ENCODE data around the gene PPL.

Gene PPL

DNA sequence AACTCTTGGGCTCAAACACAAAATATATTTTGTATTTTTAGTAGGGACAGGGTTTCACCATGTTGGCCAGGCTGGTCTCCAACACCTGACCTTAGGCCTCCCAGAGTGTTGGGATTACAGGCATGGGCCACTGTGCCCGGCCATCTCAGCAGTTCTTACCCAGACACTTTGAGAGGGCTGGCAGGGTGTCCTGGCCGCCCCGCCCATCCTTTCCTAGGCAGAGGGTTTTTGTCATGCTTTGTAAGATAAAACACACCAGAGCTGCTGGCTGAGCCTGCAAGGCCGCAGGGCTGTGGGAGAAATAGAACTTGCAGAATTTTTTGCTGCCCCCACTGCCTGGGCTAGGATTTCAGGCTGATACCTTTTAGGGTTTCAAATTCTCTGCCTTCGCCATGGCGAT, 8.7 kb downstream of the PPL start:
- no peak for DNase-seq
- H3K79me2 ChIP-seq (ENCODE audit: insufficient read depth, low read length) = no peaks in the 10 kb centered on the region
- no peak overlapping the region for H3K4me3 ChIP-seq (ENCODE audit: low read depth in 1 of 2, low read length in 2 of 2)
- H3K4me2 ChIP-seq (ENCODE audit: insufficient read depth, low read length) = no peak overlapping the region
- H4K20me1 ChIP-seq (ENCODE audit: insufficient read depth, low read length) = no peaks in the 10 kb centered on the region
- no peak overlapping the region for H2AFZ ChIP-seq (ENCODE audit: low read depth, low read length)
- H3K9ac ChIP-seq (ENCODE audit: low read depth, low read length) = no peak overlapping the region
- no peaks in the 10 kb centered on the region for H3K36me3 ChIP-seq (ENCODE audit: insufficient read depth, low read length)
- H3K27me3 ChIP-seq (ENCODE audit: insufficient read depth, low read length, poor library complexity) = peaks cover 2% of the 10 kb centered on the region
- ATAC-seq (ENCODE audit: insufficient read depth, low read depth) = no peak
- H3K9me3 ChIP-seq (ENCODE audit: insufficient read depth, low read length, severe bottlenecking) = peaks cover 11% of the 10 kb centered on the region
- no peak overlapping the region for H3K27ac ChIP-seq (ENCODE audit: low read length)
- no peaks in the 10 kb centered on the region for H3K4me1 ChIP-seq (ENCODE audit: insufficient read depth, low read length)
- TF ChIP-seq EZH2 (IDR thresholded peaks at IDR 0.05; ENCODE audit: borderline replicate concordance, low read depth, low read length, severe bottlenecking) (no peak), CTCF (IDR thresholded peaks at IDR 0.05; ENCODE audit: borderline replicate concordance, extremely low read depth, low read length, poor library complexity, severe bottlenecking) (no peak)

GRCh38 chr16:4927661-4928060, 9.3 kb downstream of the PPL start:
- Histone ChIP-seq H3K9ac (ENCODE audit: low read depth, low read length) (no peak overlapping the region), H3K27ac (ENCODE audit: low read length) (no peak overlapping the region), H3K9me3 (ENCODE audit: insufficient read depth, low read length, severe bottlenecking) (peaks cover 11% of the 10 kb centered on the region), H3K4me3 (ENCODE audit: low read depth in 1 of 2, low read length in 2 of 2) (no peak overlapping the region), H3K36me3 (ENCODE audit: insufficient read depth, low read length) (no peaks in the 10 kb centered on the region), H3K27me3 (ENCODE audit: insufficient read depth, low read length, poor library complexity) (peaks cover 2% of the 10 kb centered on the region), H3K4me1 (ENCODE audit: insufficient read depth, low read length) (no peaks in the 10 kb centered on the region), H2AFZ (ENCODE audit: low read depth, low read length) (no peak overlapping the region), H3K79me2 (ENCODE audit: insufficient read depth, low read length) (no peaks in the 10 kb centered on the region), H3K4me2 (ENCODE audit: insufficient read depth, low read length) (no peak overlapping the region), H4K20me1 (ENCODE audit: insufficient read depth, low read length) (no peaks in the 10 kb centered on the region)
- no peak for ATAC-seq (ENCODE audit: insufficient read depth, low read depth)
- TF ChIP-seq EZH2 (IDR thresholded peaks at IDR 0.05; ENCODE audit: borderline replicate concordance, low read depth, low read length, severe bottlenecking) = no peak
- no peak for TF ChIP-seq CTCF (IDR thresholded peaks at IDR 0.05; ENCODE audit: borderline replicate concordance, extremely low read depth, low read length, poor library complexity, severe bottlenecking)
- DNase-seq = no peak

- Histone ChIP-seq H3K36me3 (ENCODE audit: insufficient read depth, low read length) (no peaks in the 10 kb centered on the region), H3K4me1 (ENCODE audit: insufficient read depth, low read length) (no peaks in the 10 kb centered on the region), H3K4me3 (ENCODE audit: low read depth in 1 of 2, low read length in 2 of 2) (no peak overlapping the region), H3K79me2 (ENCODE audit: insufficient read depth, low read length) (no peaks in the 10 kb centered on the region), H3K27me3 (ENCODE audit: insufficient read depth, low read length, poor library complexity) (peaks cover under 1% of the 10 kb centered on the region), H3K9ac (ENCODE audit: low read depth, low read length) (no peak overlapping the region), H3K27ac (ENCODE audit: low read length) (no peak overlapping the region), H3K9me3 (ENCODE audit: insufficient read depth, low read length, severe bottlenecking) (peaks cover 11% of the 10 kb centered on the region), H2AFZ (ENCODE audit: low read depth, low read length) (no peak overlapping the region), H4K20me1 (ENCODE audit: insufficient read depth, low read length) (no peaks in the 10 kb centered on the region), H3K4me2 (ENCODE audit: insufficient read depth, low read length) (no peak overlapping the region)
- DNase-seq = no peak
- no peak for TF ChIP-seq EZH2 (IDR thresholded peaks at IDR 0.05; ENCODE audit: borderline replicate concordance, low read depth, low read length, severe bottlenecking)
- TF ChIP-seq CTCF (IDR thresholded peaks at IDR 0.05; ENCODE audit: borderline replicate concordance, extremely low read depth, low read length, poor library complexity, severe bottlenecking) = no peak
- ATAC-seq (ENCODE audit: insufficient read depth, low read depth) = no peak
These were observed 10.0 kb downstream of the PPL start for GRCh38 chr16:4926928-4927327.

DNA sequence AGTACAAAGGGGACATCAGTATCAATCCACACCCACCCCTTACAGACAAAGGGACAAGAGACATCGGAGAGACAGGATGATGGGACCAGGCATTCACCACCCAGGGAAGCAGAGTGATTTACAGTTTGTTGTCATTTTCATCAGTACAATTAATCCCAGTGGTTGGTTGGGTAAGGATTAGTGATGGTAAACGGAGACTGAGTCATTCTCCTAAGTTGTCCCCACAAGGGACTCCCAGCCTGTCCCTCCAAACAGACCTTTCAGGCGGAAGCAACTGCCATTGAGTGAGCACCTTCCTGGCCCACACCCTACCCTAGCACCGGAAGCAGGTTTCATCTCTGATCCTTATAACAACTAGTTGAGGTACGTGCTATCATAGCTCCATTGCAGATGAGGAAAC, 11.2 kb downstream of the PPL start:
- no peaks in the 10 kb centered on the region for H3K4me1 ChIP-seq (ENCODE audit: insufficient read depth, low read length)
- H3K4me3 ChIP-seq (ENCODE audit: low read depth in 1 of 2, low read length in 2 of 2) = no peak overlapping the region
- H3K9me3 ChIP-seq (ENCODE audit: insufficient read depth, low read length, severe bottlenecking) = peaks cover 11% of the 10 kb centered on the region
- no peak for DNase-seq
- no peak overlapping the region for H3K4me2 ChIP-seq (ENCODE audit: insufficient read depth, low read length)
- no peak overlapping the region for H3K9ac ChIP-seq (ENCODE audit: low read depth, low read length)
- no peak for ATAC-seq (ENCODE audit: insufficient read depth, low read depth)
- TF ChIP-seq EZH2 (IDR thresholded peaks at IDR 0.05; ENCODE audit: borderline replicate concordance, low read depth, low read length, severe bottlenecking) (no peak), CTCF (IDR thresholded peaks at IDR 0.05; ENCODE audit: borderline replicate concordance, extremely low read depth, low read length, poor library complexity, severe bottlenecking) (no peak)
- H3K79me2 ChIP-seq (ENCODE audit: insufficient read depth, low read length) = no peaks in the 10 kb centered on the region
- no peaks in the 10 kb centered on the region for H3K36me3 ChIP-seq (ENCODE audit: insufficient read depth, low read length)
- H4K20me1 ChIP-seq (ENCODE audit: insufficient read depth, low read length) = no peaks in the 10 kb centered on the region
- H3K27me3 ChIP-seq (ENCODE audit: insufficient read depth, low read length, poor library complexity) = no peaks in the 10 kb centered on the region
- H2AFZ ChIP-seq (ENCODE audit: low read depth, low read length) = no peak overlapping the region
- no peak overlapping the region for H3K27ac ChIP-seq (ENCODE audit: low read length)

All from DND-41 (cell line).